Measurements from ENCODE around the gene LMAN1L. TPM values are rescaled to one million over a fixed set of nuclear protein-coding genes. Genes with fewer than 3 reads are reported as not detected.

The LMAN1L gene
- total RNA-seq, 2 experiments from 2014 or later = 0.56 to 0.93 TPM

GRCh38 chr15:74845208-74845568 lies 32.6 kb downstream of the LMAN1L start:
- peak overlapping the region; percentile 86 for H3K27ac Mint-ChIP-seq
- Histone ChIP-seq H3K4me3 (ENCODE audit: low read length) (peak overlapping the region; percentile 22), H3K27me3 (ENCODE audit: control insufficient read depth in 1 of 2, insufficient read depth in 2 of 2, low read length in 2 of 2) (no peaks in the 10 kb centered on the region), H3K27ac (ENCODE audit: low read depth in 1 of 2, low read length in 2 of 2) (peak overlapping the region; percentile 69 to 82), H3K36me3 (ENCODE audit: insufficient read depth, low read length) (peaks cover 33% of the 10 kb centered on the region), H3K4me1 (ENCODE audit: insufficient read depth, low read length) (peaks cover 61% of the 10 kb centered on the region), H3K9me3 (ENCODE audit: control insufficient read depth in 1 of 2, insufficient read depth in 1 of 2, low read length in 2 of 2) (no peaks in the 10 kb centered on the region)
- ChIA-PET CTCF (interaction anchor here (1.0 to 1.4 kb wide), 4 partner anchors 23 to 106 kb away, joined by 3 to 9 read pairs (median 4); no protein-coding TSS in a partner anchor), POLR2A (interaction anchor here (0.7 to 1.6 kb wide), 22 partner anchors 11 to 606 kb away, joined by 3 to 8 read pairs (median 4); partner anchors contain the start of genes COX5A, CSK, MPI and PPCDC)
- ATAC-seq (ENCODE audit: poor library complexity) (peak; percentile 54), DNase-seq (peak; percentile 36 to 76 (median 62))
- no peaks in the 10 kb centered on the region for H3K9me3 Mint-ChIP-seq
- peak overlapping the region; percentile 49 for H3K4me3 Mint-ChIP-seq
- H3K27me3 Mint-ChIP-seq = no peaks in the 10 kb centered on the region
- H3K36me3 Mint-ChIP-seq (ENCODE audit: low read depth) = peaks cover 55% of the 10 kb centered on the region
- TF ChIP-seq, protein P1, sequence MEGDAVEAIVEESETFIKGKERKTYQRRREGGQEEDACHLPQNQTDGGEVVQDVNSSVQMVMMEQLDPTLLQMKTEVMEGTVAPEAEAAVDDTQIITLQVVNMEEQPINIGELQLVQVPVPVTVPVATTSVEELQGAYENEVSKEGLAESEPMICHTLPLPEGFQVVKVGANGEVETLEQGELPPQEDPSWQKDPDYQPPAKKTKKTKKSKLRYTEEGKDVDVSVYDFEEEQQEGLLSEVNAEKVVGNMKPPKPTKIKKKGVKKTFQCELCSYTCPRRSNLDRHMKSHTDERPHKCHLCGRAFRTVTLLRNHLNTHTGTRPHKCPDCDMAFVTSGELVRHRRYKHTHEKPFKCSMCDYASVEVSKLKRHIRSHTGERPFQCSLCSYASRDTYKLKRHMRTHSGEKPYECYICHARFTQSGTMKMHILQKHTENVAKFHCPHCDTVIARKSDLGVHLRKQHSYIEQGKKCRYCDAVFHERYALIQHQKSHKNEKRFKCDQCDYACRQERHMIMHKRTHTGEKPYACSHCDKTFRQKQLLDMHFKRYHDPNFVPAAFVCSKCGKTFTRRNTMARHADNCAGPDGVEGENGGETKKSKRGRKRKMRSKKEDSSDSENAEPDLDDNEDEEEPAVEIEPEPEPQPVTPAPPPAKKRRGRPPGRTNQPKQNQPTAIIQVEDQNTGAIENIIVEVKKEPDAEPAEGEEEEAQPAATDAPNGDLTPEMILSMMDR (IDR thresholded peaks at IDR 0.05) = peak; percentile 40
- peaks cover 56% of the 10 kb centered on the region for H3K4me1 Mint-ChIP-seq (ENCODE audit: low read depth)
- intact Hi-C loops (cut with DNase I, micrococcal nuclease) = loop anchor here (1.0 to 10.0 kb wide), 4 partner anchors 56 to 300 kb away; partner anchors contain the start of genes ARID3B (in 1 of the 2) and EDC3 (in 1 of the 2)

GRCh38 chr15:74845581-74845980 lies 32.9 kb downstream of the LMAN1L start:
- H3K4me3 ChIP-seq (ENCODE audit: low read length) = peak overlapping the region; percentile 22
- H3K4me1 ChIP-seq (ENCODE audit: insufficient read depth, low read length) = peaks cover 58% of the 10 kb centered on the region

GRCh38 chr15:74847432-74847831 lies 34.8 kb downstream of the LMAN1L start:
- Histone ChIP-seq H3K27me3 (ENCODE audit: control insufficient read depth in 1 of 2, insufficient read depth in 2 of 2, low read length in 2 of 2) (no peaks in the 10 kb centered on the region), H3K27ac (ENCODE audit: low read depth in 1 of 2, low read length in 2 of 2) (no peak overlapping the region), H3K36me3 (ENCODE audit: insufficient read depth, low read length) (peaks cover 51% of the 10 kb centered on the region), H3K4me1 (ENCODE audit: insufficient read depth, low read length) (peaks cover 40% of the 10 kb centered on the region), H3K4me3 (ENCODE audit: low read length) (no peak overlapping the region), H3K9me3 (ENCODE audit: control insufficient read depth in 1 of 2, insufficient read depth in 1 of 2, low read length in 2 of 2) (no peaks in the 10 kb centered on the region)
- ChIA-PET CTCF (interaction anchor here (1.1 kb wide), 1 partner anchor 54 kb away, joined by 3 read pairs; no protein-coding TSS in a partner anchor), POLR2A (no interaction called here)
- Mint-ChIP-seq H3K27me3 (no peaks in the 10 kb centered on the region), H3K4me1 (ENCODE audit: low read depth) (peaks cover 38% of the 10 kb centered on the region), H3K36me3 (ENCODE audit: low read depth) (peaks cover 64% of the 10 kb centered on the region), H3K9me3 (no peaks in the 10 kb centered on the region), H3K4me3 (peak overlapping the region; percentile 30), H3K27ac (no peak overlapping the region)
- ATAC-seq (ENCODE audit: poor library complexity) (no peak), DNase-seq (no peak)
- intact Hi-C loops (cut with DNase I, micrococcal nuclease) = loop anchor here in 1 of 2 experiments (10.0 kb wide), 2 partner anchors 153 to 303 kb away; partner anchors contain the start of genes ARID3B and EDC3
- TF ChIP-seq, protein P1 (IDR thresholded peaks at IDR 0.05) = no peak

More at GRCh38 chr15:74845581-74845980, 32.9 kb downstream of the LMAN1L start:
- Mint-ChIP-seq H3K4me1 (ENCODE audit: low read depth) (peaks cover 55% of the 10 kb centered on the region), H3K27ac (peak overlapping the region; percentile 86), H3K36me3 (ENCODE audit: low read depth) (peaks cover 58% of the 10 kb centered on the region), H3K4me3 (peak overlapping the region; percentile 49), H3K27me3 (no peaks in the 10 kb centered on the region), H3K9me3 (no peaks in the 10 kb centered on the region)
- H3K27me3 ChIP-seq (ENCODE audit: control insufficient read depth in 1 of 2, insufficient read depth in 2 of 2, low read length in 2 of 2) = no peaks in the 10 kb centered on the region
- no peak for ATAC-seq (ENCODE audit: poor library complexity)
- no peaks in the 10 kb centered on the region for H3K9me3 ChIP-seq (ENCODE audit: control insufficient read depth in 1 of 2, insufficient read depth in 1 of 2, low read length in 2 of 2)
- H3K36me3 ChIP-seq (ENCODE audit: insufficient read depth, low read length) = peaks cover 33% of the 10 kb centered on the region
- intact Hi-C loops (cut with DNase I, micrococcal nuclease) = loop anchor here (1.0 to 10.0 kb wide), 4 partner anchors 55 to 301 kb away; partner anchors contain the start of genes ARID3B (in 1 of the 2) and EDC3 (in 1 of the 2)
- TF ChIP-seq, protein P1 (IDR thresholded peaks at IDR 0.05) = no peak
- peak in 5 of 14 experiments; percentile 10 to 57 (median 49) for DNase-seq
- H3K27ac ChIP-seq (ENCODE audit: low read depth in 1 of 2, low read length in 2 of 2) = peak overlapping the region; percentile 69 to 82
- ChIA-PET POLR2A (interaction anchor here (0.7 to 1.6 kb wide), 8 partner anchors 14 to 68 kb away, joined by 3 to 8 read pairs (median 4); partner anchors contain the start of gene CSK), CTCF (interaction anchor here (1.4 to 1.6 kb wide), 2 partner anchors 13 to 56 kb away, joined by 3 to 9 read pairs; no protein-coding TSS in a partner anchor)

All from CD4-positive, alpha-beta T cell (primary cell).